Measurements from ENCODE around the gene S1PR3.
A peak's percentile ranks its signal among the peaks of the same experiment; 100 is the strongest.

The S1PR3 gene

DNA sequence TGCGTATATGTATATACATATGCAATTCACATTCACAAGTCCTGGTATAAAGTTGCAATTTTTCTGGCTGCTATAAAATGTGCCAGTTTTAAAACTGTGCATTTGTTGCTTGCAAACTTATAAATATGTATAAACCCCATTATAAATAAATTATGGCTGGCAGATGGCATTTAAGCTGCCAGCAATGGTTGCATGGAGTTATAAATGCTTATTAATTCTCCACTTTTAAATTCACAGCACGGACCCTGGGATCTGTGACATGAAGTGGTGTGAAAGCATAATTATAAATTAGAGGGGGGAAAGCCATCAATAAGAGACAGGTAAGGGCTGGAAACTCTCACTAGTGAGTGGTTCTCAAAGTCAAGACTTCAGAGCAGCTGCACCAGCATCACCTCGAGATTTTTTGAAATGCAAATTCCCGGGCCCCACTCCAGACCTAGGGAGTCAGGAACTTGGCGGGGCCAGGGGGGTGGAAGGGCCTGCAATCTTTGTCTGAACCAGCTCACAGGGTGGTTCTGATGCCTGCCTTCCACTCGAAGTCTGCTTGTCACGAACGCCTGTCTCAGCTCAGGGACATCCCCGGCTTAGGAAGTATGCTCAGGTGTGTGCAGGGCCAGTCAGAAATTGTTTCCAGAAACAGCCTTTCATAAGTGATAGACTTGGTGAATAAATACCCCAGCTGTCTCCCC, 16.9 kb downstream of the S1PR3 start:
- DNase-seq, result no peak

DNA sequence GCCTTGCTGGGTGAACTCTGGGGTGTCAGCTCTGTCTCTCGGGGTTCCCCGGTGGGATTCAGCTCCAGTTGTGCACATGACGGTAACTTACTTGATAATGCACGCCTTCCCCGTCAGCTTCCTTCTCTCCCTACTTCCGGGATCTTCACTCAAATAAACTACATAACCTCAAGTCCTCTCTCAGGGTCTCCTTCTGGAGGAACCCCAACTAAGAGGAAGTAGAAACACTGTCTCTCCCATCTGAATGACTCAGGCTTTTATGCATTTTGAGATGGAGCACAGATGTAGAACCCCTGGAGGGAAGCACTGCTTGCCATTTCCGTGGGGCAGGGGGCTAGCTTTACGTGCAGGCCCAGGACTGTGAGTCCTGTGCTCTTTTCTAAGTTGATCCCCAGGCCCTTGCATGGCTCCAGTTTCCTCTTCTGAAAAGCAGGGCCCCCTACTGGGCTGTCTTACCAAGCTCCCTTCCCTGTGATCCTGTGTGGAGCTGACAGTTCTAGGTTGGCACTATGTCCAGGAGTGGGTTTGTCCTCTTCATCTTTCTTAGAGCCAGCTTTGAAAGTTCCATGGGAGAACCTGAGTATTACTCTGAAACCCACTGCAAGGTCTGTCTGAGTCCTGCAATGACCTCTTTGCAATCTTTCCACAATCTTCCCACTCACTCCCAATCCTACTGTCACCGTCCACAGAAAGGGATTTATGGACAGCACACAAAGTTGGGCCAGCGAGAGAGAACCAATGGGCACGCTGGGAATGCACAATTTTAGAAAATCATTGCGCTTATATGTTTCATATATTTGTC, 17.7 kb downstream of the S1PR3 start:
- no peak for DNase-seq

DNA sequence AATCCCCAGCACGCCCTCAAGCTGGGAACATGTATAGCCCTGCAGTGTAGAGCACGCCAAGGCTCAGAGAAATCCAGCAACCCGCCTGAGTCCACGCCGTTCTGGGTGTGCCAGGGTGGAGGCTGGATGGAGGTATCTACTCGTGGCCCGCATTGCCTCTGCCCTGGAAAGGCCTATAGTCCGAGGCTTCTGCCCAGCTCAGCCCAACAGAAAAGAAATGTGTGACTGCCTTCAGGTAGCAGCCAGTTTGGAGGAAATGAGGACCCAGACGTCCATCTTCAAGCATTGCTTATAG, 18.2 kb downstream of the S1PR3 start:
- no peak for DNase-seq

DNA sequence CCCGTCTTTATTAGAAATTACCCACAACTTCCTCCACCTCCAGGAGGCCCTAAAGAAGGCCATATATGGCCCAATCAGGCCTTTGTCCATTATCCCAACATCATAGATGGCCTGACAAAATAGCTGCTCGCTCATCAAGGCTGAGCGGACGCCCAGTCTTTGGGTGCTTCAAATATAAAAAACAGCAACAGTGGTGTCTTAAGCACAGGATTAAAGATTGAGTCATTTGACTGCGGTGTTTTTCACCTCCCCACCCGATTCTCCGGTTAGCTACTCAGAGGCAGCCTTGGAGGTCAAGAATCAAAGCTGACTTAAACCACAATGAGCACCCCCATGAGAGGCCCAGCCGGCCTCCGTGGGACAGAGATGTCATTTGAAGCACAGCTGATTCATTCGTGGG, 18.8 kb downstream of the S1PR3 start:
- no peak for DNase-seq

DNA sequence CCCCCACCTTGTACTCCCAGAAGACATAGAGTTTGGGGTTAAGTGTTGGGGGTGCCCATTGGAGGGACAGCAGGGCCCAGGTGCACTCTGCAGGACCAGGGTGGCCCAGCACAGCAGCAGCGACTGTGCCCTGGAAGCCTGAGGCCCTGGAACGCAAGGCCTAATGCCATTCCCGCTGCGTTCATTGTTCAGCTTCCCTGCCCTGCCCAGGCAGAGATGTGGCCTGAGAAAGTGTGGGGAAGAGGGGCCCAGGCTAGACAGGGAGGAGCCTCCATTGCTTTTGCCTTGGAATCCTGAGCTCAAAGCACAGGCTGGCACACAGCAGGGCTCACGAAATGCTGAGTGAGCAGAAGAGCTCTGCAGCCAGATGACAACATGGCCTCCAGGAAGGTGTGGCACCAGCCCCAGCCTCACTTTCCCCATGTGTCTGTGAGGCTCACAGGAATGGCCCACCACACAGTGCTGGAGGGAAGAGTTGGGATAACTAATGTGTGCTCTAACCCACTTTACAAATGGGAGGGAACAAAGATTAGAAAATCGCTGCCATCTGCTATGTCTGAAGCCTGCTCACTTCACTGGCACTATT, 19.4 kb downstream of the S1PR3 start:
- no peak for DNase-seq

DNA sequence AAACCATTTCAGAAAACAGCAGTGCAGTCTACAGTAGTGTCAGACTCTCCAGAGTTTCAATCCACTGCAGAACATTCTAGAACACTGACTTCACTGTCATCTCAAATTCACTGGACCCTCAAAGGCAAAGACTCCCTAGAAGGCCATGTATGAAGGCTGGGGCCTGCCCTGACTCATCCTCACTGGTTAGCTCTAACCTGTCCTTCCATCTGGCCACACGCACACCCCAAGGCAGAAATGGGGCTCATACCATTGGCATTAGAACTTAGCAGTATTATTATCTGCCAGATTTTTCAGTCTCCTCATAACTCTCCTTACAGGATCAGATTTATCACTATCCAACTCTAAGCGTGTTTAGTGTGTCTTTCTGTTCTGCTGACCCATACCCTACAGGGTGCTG, 20.4 kb downstream of the S1PR3 start:
- no peak for DNase-seq

DNA sequence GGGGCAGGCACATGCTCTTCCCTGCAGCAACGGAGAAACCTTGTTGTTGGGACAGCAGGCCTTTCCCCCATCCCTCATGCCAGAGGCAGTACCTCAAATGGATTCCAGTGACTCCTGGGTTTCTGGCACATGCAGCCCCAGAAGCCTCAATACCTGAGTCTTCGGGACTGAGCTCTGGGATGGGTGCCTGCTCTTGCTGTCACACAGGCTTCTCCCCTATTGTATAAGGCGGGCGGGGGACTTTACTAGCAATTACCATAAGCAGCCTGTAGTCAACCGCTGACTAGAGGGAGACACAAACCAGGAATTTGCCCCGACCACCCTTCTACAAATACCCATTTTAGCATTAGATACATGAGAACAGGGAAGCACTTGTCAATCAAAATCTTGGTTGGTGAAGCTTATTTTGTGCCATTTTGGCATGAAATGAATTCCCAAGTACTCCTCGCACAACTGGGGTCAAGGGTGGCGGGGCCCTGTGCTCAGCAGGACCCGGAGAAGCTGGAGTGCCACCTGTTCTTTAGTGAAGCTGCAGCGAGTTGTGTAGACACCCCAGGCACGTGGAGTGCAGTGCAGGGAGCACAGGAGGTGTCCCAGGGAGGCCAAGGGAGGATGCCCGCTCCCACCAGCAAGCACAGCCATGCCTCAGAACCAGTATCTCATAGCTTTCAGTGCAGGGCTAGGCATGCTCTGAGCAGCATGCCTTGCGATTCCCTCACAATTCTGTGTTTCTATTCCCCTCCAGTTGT, 21.2 kb downstream of the S1PR3 start:
- no peak for DNase-seq

DNA sequence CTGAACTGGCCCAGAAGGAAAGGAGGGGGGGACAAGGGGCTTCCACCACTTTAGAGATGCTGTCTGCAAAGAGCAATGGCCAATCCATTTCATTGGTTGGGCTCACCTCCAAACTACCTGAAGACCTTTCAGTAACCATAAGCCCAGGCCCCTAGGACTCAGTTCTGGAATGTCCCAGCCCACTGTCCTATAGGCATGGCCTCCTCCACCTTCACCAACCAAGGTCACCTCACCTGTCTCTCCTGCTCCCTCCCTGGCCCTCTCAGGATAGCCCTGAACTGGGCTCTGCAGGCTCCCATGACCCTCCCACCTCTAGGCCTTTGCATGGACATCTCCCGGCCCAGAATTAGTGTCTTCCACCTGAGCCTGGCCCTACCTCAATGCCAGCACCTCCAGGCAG, 22.4 kb downstream of the S1PR3 start:
- no peak for DNase-seq

DNA sequence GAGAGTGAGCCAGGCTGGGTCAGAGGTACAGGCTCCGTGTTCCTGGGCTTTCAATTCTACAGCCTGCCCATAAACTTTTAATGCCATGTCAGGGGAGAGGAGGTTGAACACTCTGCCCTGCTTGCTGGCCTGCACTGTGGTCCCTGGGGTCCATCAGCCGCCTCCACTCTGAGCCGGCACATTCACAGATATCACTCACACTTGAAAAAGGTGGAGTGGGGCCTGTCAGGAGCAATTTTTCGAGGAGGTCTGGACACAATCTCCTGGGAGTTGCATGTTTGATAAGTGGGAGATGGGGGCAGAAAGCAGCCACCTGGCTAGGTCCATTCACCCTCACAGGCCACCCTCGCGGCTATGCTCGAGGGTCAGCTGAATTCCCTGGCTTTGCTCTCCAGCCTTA, 22.9 kb downstream of the S1PR3 start:
- DNase-seq, result no peak

DNA sequence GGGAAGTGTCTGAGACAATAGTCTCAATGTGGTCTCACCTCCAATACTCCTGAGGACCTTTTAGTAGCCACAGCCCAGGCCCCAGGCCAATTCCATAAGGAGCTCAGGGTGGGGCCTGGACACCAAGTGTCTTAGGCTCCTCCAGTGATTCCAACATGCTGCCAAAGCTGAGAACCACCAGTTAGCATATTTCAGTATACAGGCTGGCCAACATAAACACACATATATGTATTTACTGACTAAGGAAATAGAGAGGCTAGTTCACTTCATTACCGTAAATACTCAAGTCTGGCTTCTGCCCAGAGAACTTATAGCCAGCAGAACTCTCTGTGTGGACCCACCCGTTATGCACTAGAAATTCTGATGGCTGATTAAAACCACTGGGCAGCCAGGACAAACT, 24.1 kb downstream of the S1PR3 start:
- no peak for DNase-seq

DNA sequence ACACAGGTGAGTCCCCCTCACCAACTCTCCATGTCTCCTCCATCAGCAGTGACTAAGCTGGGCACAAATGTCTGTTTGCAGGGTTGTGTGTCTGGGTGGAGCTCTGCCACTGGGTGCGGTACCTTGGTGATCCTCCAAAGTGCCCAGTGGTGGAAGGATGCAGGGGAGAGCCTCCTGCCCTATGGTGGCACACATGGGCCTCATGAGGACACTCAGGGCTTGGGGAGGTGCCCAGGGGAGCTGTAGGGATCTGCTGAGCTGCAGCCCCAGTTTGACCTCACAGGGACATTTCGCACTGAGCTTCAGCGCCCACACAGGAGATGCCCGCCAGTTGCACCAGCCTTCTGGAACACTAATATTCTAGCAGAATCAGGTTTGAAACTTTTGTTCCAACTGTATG, 29.5 kb downstream of the S1PR3 start:
- DNase-seq, result no peak

DNA sequence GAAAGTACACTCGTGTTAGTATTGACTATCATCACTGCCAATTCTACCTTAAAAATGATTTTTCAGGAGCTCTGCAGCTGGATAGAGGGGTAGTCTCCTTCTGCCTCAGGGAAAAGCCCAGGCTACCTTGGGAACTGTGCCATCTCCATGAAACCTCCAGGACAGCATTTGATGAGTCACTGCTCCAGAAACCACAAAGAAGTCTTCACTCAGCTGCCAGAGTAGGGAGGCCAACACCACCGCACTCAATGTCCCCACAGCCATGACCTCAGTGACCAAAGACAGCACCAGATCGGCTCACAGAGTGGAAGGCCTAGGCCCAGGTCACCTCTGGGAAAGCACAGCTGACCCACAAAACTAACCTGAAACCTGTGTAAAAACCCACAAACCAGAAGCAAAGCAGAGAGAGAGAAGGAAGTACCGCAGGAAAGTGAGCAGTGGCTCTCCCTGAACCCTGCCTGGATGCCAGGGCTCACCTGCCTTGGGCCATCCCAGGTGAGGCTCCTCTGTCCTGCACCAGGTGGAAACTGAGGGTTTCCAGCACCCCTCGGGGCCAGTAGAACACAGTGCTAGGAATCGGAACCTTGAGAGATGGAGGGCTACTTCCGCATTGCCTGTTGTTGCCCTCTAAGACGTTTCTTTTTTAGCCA, 30.0 kb downstream of the S1PR3 start:
- peak in 2 of 58 donors; percentile 19 for DNase-seq

DNA sequence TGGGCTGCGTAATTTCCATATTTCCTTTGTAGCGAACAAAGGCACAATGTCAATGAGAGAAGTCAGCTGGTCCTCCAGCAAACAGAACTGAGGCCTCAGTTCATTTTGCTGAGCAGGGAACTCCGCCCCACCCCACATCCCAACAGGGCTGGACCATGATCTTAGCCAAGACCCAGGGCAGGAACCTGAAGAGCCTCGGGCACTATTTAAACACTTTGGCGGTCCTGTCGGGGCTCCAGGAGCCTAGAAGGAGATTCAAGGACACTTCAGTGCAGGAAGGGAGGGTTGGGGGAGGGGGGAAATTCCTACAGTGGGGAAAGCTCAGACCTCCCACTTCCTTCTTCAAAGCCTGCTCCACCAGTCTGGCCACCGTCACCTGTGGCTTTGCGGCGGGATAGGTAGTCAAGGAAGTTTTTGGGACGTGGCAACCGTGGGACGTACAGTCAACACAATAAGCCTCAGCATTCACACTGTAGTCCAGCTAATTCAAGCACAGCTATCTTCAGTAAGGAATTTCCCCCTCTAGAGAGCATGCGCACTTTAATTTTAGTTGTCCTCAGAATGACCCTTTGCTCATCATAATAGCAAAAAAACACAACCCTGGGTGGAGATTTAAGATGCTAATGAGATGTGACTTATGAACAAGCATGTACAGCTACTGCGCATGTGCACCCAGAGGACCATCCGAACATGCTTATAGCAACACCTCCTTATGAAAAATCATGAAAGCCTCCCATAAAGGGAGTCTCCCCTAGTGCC, 30.9 kb downstream of the S1PR3 start:
- DNase-seq, result no peak

DNA sequence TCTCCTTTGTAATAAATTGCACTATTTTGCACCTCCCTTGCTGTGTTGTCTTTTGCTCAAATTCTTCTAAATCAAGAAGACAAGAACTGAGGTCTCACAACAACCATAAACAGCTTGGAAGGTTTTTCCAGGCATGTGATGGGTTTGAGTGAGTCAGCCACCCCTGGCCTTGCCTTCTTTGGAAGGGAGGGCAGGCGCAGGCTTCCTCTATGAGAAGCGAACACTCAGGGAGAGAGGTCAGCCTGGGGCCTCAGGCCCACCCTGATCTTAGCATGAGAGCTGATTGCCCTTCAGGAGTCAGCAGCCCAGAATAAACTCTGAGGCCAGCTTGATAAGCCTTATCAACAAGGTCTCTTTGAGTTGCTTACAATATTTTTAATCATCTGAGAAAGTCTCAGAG, 31.6 kb downstream of the S1PR3 start:
- DNase-seq, result peak in 1 of 58 donors; percentile 16

DNA sequence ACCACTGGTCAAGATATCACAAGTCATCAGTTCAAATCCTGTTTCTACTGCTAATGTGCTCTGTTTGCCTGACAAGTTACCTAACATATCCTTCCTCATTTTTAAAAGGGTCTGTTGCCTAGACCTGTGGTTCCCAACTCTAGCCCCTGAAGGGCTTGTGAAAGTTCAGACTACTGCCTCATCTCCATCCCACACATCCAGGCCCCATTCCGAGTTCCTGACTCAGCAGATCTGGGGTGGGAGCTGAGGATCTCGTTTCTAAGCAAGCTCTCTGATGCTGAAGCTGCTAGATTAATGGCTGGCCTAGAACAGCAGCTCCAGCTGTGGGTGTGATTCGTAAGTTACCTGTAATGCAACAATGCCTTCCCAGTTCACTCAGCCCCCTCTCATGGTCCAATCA, 32.5 kb downstream of the S1PR3 start:
- DNase-seq, result no peak

DNA sequence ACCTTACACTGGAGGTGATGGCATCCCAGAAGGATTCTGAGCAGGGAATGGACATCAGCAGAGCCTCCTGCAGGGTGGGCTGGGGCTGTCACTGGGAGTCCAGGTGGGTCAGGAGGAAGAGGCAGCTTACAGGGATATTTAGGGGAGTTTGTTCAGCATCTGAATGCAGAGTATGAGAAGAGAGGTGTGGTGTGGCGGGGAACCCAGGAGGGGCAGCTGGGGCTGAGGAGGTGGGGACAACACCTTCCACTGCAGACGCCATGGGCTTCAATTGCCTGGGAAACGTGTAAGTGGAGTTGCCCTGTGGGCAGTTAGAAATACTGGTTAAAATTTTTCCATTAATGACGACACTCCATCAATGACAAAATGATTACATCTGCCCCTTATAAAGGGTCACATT, 33.5 kb downstream of the S1PR3 start:
- no peak for DNase-seq

DNA sequence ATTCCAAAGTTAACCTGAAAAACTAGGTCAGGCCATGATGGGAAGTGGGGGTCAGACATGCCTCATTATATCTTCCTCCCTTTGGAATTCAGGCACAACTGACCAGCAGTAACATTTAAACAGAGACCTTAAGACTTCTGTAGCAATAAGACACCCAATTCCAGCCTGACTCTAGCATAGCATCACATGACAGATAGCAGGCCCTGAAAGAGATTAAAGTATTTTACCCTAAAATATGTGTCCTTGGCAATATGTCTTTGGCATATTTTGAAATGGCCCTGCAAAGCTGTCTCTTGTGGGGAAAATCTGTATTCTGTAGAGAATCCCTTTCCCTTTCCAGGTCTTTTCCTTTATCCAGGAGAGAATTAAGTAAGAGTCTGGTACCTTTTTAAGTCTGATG, 34.3 kb downstream of the S1PR3 start:
- no peak for DNase-seq

DNA sequence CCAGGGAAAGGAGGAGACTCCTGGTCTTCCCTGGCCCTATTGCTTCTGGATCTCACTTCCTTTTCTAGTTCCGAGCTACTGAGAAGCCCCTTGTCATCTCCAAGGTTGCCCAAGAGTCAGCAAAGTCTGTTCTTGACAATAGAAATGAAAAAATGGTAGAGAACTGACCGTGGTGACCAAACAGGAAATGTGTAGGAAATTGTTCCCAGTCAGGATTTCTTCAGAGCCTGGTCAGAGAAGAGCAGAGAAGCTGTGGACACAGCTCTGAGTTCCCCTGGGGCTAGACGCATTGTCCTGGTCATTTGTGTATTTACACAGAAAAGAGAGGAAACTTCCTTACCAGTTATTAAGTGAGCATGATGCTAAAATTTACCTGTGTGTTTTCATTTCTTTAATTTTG, 35.6 kb downstream of the S1PR3 start:
- DNase-seq, result no peak

DNA sequence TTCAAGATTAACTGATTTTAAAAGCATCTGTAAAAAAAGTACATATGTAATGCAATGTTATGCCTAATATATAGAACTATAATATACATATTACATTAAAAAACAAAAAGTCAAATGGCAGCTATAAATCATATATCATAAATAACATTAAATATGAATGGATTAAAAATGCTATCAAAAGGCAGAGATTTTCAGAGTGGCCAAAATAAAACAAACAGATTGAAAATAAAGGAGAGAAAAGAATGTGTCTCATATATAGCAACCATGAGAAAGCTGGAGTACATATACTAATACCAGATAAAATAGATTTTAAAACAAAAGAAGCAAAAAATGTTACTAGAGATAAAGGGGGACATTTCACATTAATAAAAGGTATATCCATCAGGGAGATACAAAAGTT, 38.5 kb downstream of the S1PR3 start:
- no peak for DNase-seq

DNA sequence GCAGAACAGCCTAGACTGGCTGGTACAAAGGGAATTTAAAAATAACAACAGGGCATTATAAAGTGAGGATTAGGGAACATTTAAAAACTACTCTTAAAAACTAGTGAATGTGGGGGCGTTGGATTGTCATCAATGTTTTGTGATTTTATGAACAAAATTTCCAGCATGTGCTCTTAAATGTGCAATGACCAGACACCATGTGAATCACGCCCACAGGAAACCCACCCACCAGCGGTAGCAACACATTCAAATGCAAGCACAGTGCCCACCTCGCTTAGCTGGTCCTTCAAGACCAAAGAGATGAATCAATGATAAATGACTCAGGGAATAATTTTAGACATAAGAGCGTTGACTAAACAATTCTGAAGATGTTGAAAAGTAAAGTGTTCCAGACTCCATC, 40.9 kb downstream of the S1PR3 start:
- DNase-seq, result peak in 2 of 58 donors; percentile 17 to 19

DNA sequence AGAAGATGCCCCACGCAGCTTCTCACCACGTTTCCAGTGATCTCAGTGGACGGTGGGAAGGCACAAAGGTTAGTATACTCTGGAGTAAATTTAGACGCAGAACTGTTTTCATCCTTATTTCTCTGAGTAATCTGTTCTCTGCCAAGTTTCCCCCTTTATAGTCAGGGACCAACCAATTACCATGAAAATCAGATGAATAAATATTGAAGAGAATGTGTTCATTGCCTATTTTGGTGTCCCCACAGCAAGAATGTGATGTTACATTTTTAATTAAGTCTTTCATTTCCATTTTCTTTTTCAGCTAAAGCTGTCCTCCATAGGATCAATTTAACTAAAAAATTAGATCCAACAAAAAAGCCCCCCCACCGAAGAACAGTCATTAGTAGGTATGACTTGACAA, 41.4 kb downstream of the S1PR3 start:
- DNase-seq, result no peak

Measured in anterior cingulate cortex (tissue), 58 donors.